ENCODE measurements around the gene PLCB1. TPM values are rescaled to one million over a fixed set of nuclear protein-coding genes. Genes with fewer than 3 reads are reported as not detected.

The PLCB1 gene
- total and polyA plus RNA-seq, 10 of the 15 experiments (the other 5 are each of a cell fraction or from before 2014, with no cell fraction given), result 0.05 to 5.3 (median 0.17) TPM; not detected in 1

- ChIA-PET CTCF (interaction anchor here (0.9 to 1.7 kb wide), 3 partner anchors 259 to 418 kb away, joined by 3 to 6 read pairs (median 4); no protein-coding TSS in a partner anchor), POLR2A (no interaction called here), RAD21 (ENCODE audit: unreplicated experiment) (no interaction called here), SMC1A (ENCODE audit: uncharacterized antibody, unreplicated experiment) (interaction anchor here (0.7 to 1.4 kb wide), 2 partner anchors 417 to 419 kb away, joined by 3 read pairs; no protein-coding TSS in a partner anchor)
- no peaks in the 10 kb centered on the region for H3K36me3 ChIP-seq (ENCODE audit: control insufficient read depth in 2 of 2, insufficient read depth in 2 of 2, low read length in 1 of 2)
- BruUV-seq (replicated peaks), result no TSS peak
- TF ChIP-seq ZBTB4 (CRISPR knock-in tag; IDR thresholded peaks at IDR 0.05) (no peak), DPF2 (IDR thresholded peaks at IDR 0.05) (no peak), POLR2A (IDR thresholded peaks at IDR 0.05; ENCODE audit: low read depth, low read length) (no peak)
- 0% methylated on average over 1 of the region's 1 CpG for WGBS (ENCODE audit: insufficient coverage, insufficient replicate concordance, low lambda C conversion rate, missing lambda C conversion rate)
- H3K9me3 ChIP-seq (replicated peaks; ENCODE audit: control insufficient read depth, insufficient read depth, low read length), result no peaks in the 10 kb centered on the region
- H3K4me3 ChIP-seq, result no peak overlapping the region
- no peak overlapping the region for H3K4me2 ChIP-seq (ENCODE audit: control insufficient read depth, insufficient read depth)
- H3K79me2 ChIP-seq (ENCODE audit: control insufficient read depth, insufficient read depth, low read length), result no peaks in the 10 kb centered on the region
- ATAC-seq (no peak), FAIRE-seq (no peak), DNase-seq (ENCODE audit: low read depth, low spot score) (no peak)
- H3K9ac ChIP-seq (ENCODE audit: control insufficient read depth, insufficient read depth, low read length), result no peak overlapping the region
- no peaks in the 10 kb centered on the region for H4K20me1 ChIP-seq (ENCODE audit: control insufficient read depth, insufficient read depth)
- no peaks in the 10 kb centered on the region for H3K27me3 ChIP-seq (replicated peaks in 1 of 2; ENCODE audit: control insufficient read depth in 2 of 2, insufficient read depth in 2 of 2, low read length in 1 of 2)
- in situ Hi-C loops (cut with MboI), result loop anchor here (5.0 kb wide), 1 partner anchor 167 kb away; no protein-coding TSS in a partner anchor
- no peaks in the 10 kb centered on the region for H3K4me1 ChIP-seq (ENCODE audit: control insufficient read depth, insufficient read depth, low read length)
- H3K27ac ChIP-seq (ENCODE audit: control insufficient read depth, insufficient read depth), result no peak overlapping the region
- intact Hi-C loops (cut with micrococcal nuclease; ENCODE audit: unreplicated experiment), result no loop called here
- no peak overlapping the region for H2AFZ ChIP-seq (ENCODE audit: control insufficient read depth, low read depth, low read length)
Measured at GRCh38 chr20:8304124-8304816, 172.2 kb downstream of the PLCB1 start.
